KOPT-K1 (cell line): ENCODE results near the gene ZMAT5.

Experiments
- H3K27ac ChIP-seq: fragments of 200-600 bp; sonication (generic); 2 replicates; pipeline ENCODE4 v1.5.1; 2016; ENCODE audit warnings: antibody characterized with exemption, mild to moderate bottlenecking, low read depth, low read length; ENCODE audit not compliant: poor library complexity, severe bottlenecking
- H3K36me3 ChIP-seq: fragments of 200-600 bp; sonication (generic); 2 replicates; pipeline ENCODE4 v1.5.1; 2017; ENCODE audit warnings: antibody characterized with exemption, mild to moderate bottlenecking, low read length, moderate library complexity; ENCODE audit not compliant: insufficient read depth
- H3K9me3 ChIP-seq: fragments of 200-600 bp; sonication (generic); 2 replicates; pipeline ENCODE4 v1.5.1; 2017; ENCODE audit warnings: antibody characterized with exemption, low read length, mild to moderate bottlenecking; ENCODE audit not compliant: insufficient read depth, poor library complexity, severe bottlenecking

Gene ZMAT5

GRCh38 chr22:29734406-29734805, 32.4 kb downstream of the ZMAT5 start:
- Histone ChIP-seq H3K36me3 (no peaks in the 10 kb centered on the region; the same call in 1 of the 2 replicates), H3K9me3 (no peaks in the 10 kb centered on the region), H3K27ac (no peak overlapping the region)

- H3K27ac ChIP-seq, result no peak overlapping the region
- H3K9me3 ChIP-seq, result no peaks in the 10 kb centered on the region
- H3K36me3 ChIP-seq, result no peaks in the 10 kb centered on the region; the same call in 1 of the 2 replicates
Measured at GRCh38 chr22:29733362-29734201, 33.2 kb downstream of the ZMAT5 start.

DNA sequence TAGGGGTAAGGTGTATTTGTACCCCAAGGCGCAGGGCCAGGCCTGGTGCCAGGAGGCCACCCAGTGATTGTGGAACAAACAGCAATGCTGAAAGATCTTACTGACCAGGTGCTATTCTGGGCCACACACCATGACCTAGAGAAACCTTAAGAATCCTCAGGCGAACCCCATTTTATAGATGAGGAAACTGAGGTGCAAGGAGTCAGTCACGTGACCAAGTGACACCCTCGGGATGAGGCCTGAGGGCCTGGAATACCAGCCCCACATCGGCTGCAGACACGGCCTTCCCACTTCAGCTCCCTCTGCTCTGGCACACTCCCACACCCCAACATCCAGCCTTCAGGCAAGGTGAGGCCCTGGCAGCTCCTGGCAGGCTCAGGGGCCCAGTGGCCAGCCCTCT, 33.9 kb downstream of the ZMAT5 start:
- no peak overlapping the region for H3K27ac ChIP-seq
- no peaks in the 10 kb centered on the region for H3K9me3 ChIP-seq
- H3K36me3 ChIP-seq, result no peaks in the 10 kb centered on the region; the same call in 1 of the 2 replicates

- Histone ChIP-seq H3K27ac (no peak overlapping the region), H3K36me3 (no peaks in the 10 kb centered on the region; the same call in 1 of the 2 replicates), H3K9me3 (no peaks in the 10 kb centered on the region)
Measured at GRCh38 chr22:29731058-29731850, 35.6 kb downstream of the ZMAT5 start.

DNA sequence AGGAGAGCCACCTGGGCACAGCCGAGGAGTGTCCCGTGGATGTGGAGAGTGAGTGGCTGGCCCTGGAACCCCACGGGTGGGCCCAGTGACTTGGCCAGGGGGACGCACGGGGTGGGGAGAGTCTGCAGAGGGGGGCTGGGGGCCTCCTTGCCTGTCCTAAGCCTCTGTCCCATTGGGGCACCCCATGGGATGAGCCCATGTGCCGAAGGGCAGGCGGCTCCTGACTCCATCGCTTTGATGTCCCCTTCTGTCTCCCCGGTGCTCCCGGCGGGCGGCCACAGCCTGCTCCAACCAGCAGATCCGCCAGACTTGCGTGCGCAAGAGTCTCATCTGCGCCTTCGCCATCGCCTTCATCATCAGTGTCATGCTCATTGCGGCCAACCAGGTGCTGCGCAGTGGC, 37.6 kb downstream of the ZMAT5 start:
- Histone ChIP-seq H3K36me3 (no peaks in the 10 kb centered on the region; the same call in 1 of the 2 replicates), H3K27ac (no peak overlapping the region), H3K9me3 (no peaks in the 10 kb centered on the region)

GRCh38 chr22:29727131-29727523, 39.7 kb downstream of the ZMAT5 start:
- Histone ChIP-seq H3K36me3 (no peaks in the 10 kb centered on the region; the same call in 1 of the 2 replicates), H3K9me3 (no peaks in the 10 kb centered on the region), H3K27ac (no peak overlapping the region)

- no peak overlapping the region for H3K27ac ChIP-seq
- no peaks in the 10 kb centered on the region; the same call in 1 of the 2 replicates for H3K36me3 ChIP-seq
Measured at GRCh38 chr22:29726512-29727130, 40.2 kb downstream of the ZMAT5 start.

GRCh38 chr22:29726106-29726505, 40.7 kb downstream of the ZMAT5 start:
- H3K27ac ChIP-seq, result no peak overlapping the region
- H3K9me3 ChIP-seq, result no peaks in the 10 kb centered on the region
- H3K36me3 ChIP-seq, result no peaks in the 10 kb centered on the region; the same call in 1 of the 2 replicates

More at GRCh38 chr22:29726512-29727130, 40.2 kb downstream of the ZMAT5 start:
- no peaks in the 10 kb centered on the region for H3K9me3 ChIP-seq

DNA sequence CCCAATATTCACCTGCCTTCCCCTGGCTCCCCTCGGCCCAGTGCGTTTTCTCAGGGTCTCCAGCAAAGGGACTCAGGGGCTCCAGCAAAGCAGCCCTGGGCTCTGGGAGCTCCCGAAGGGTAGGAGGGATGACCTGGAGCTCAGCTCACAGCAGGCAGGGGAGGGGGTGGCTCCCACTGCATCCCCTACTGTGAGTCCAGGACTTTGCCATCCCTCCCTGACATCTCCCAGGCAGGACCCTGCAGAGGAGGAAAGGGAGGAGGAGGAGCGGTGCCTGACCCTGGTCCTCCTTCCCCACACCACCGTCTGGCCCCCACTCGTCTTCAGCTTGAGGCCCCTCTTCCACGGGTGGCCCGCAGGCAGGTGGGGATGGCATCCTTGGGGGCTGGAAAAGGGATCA, 42.0 kb downstream of the ZMAT5 start:
- H3K9me3 ChIP-seq, result no peaks in the 10 kb centered on the region
- H3K36me3 ChIP-seq, result no peaks in the 10 kb centered on the region
- H3K27ac ChIP-seq, result no peak overlapping the region

DNA sequence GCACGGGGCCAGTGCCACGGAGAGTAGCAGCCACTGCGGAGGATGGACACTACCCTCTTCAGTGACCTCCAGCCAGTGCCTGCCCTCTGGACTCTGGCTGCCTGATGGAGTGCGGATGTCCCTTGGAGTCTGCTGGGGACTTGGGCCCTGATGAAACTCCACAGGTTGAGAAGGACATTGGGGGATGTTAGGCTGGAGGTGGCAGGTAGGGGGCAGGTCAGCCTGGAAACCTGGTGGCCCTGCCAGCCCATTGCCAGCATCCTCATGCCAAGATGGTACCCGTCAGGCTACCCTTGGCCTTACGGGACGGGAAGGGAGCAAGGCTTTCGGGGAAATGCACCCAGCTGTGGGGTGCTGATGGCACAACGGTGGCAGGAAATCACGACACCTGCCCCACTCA, 43.0 kb downstream of the ZMAT5 start:
- Histone ChIP-seq H3K9me3 (no peaks in the 10 kb centered on the region), H3K27ac (no peak overlapping the region), H3K36me3 (no peaks in the 10 kb centered on the region)

GRCh38 chr22:29722587-29722986, 44.2 kb downstream of the ZMAT5 start:
- Histone ChIP-seq H3K9me3 (no peaks in the 10 kb centered on the region), H3K36me3 (no peaks in the 10 kb centered on the region)

DNA sequence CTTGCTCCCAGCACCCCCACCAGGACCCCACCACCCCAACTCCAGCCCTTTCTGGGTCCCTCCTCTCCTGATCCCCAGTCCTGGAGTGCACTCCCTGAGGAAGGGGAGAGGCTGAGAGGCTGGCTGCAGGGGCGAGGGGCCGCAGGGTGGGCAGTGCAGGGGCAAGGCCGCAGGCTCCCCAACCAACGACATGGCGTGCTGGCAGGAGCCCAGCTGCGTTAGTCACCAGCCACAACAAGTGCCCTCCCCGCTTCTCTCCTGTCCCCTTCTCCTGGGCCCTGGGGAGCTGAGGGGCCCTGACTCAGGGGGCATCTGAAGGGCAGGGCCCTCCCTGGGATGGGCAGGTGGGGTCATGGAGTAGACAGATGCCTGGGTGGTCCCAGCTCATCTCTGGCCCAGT, 44.7 kb downstream of the ZMAT5 start:
- no peaks in the 10 kb centered on the region for H3K36me3 ChIP-seq
- H3K9me3 ChIP-seq, result no peaks in the 10 kb centered on the region
- H3K27ac ChIP-seq, result no peak overlapping the region

More at GRCh38 chr22:29722587-29722986, 44.2 kb downstream of the ZMAT5 start:
- H3K27ac ChIP-seq, result no peak overlapping the region

DNA sequence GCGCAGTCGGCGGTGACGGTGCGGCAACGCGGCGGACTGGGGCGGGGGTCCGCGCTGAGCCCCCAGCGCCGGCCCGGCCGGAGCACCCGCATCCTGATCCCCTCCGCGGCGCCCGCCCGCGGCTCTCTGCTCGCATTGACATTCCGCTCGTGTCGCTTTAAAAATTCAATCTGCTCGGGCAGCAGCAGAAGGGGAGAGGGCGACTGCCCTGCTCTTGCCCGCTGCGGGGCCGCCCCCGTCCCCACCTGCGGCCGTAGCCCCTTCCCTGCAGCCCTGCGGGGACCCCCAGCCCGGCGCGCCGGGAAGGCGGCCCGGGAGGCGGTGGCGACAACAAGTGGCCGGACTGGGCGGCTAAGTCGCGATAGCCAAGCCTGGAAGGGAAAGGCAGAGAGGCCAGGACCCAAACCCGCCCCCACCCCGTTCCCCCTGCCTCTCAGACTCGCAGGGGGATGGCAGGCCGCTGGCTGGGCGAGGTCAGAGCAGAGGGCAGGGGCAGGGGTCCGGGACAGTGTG, 45.9 kb downstream of the ZMAT5 start:
- Histone ChIP-seq H3K27ac (no peak overlapping the region), H3K36me3 (no peaks in the 10 kb centered on the region), H3K9me3 (no peaks in the 10 kb centered on the region)

DNA sequence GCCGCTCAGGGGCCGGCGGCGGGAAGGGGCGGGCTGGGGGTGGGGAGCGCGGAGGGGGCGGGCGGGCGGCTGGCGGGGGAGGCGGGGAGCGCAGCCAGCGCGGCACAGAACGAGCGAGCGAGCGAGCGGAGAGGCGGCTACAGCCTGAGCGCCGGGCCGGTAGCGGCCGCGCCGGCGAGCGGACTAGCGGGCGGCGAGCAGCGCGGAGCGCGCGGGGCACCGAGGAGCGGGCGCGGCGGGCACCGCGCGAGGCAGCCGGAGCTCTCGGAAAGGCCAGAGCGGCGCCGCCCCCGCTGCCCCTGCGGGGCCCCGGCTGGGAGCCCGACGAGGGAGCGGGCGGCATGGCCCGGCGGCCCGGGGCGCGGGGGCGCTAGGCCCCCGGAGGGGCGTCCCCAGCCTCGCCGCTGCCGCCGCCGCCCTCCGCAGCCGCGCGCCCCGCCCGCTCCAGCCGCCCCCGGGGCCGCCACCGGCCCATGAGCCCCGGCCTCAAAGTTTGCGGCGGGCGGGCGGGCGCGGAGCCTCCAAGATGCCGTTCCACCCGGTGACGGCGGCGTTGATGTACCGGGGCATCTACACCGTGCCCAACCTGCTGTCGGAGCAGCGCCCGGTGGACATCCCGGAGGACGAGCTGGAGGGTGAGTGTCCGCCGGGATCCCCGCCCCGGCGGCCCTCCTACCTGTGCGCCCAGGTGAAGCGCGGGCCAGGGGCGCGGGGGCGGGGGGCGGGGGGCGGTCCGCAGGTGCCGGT, 46.7 kb downstream of the ZMAT5 start, which contains the start of gene CABP7:
Gene CABP7 (plus strand): TSS at position 105 of the 747 bp plus-strand sequence. CDS start 422 bp downstream, at position 527.
- Histone ChIP-seq H3K9me3 (no peaks in the 10 kb centered on the region), H3K36me3 (no peaks in the 10 kb centered on the region), H3K27ac (no peak within 1 kb of the TSS)
